Keratinocyte (primary cell): Measurements from ENCODE around the gene LBHD1. TPM values are rescaled to one million over a fixed set of nuclear protein-coding genes. Genes with fewer than 3 reads are reported as not detected.

Source experiments
- DNase-seq: peaks from one replicate; pipeline ENCODE4 v3.0.0-alpha.2; 2011; ENCODE audit warnings: low read depth, missing footprints, low spot score
- FAIRE-seq: peaks from 2 replicates; lab custom pipeline; 2011; peaks lifted over from hg19 to GRCh38; lab: Jason Lieb, UNC
- H2AFZ ChIP-seq: 2 replicates; pipeline ENCODE4 v1.6.0; 2012; ENCODE audit warnings: low read length, control low read depth, inconsistent platforms; ENCODE audit not compliant: control insufficient read depth
- H3K27ac ChIP-seq: 2 replicates; pipeline ENCODE4 v1.5.1; 2011; ENCODE audit warnings: low read length; ENCODE audit not compliant: control insufficient read depth, insufficient read depth
- H3K27me3 ChIP-seq: 3 replicates; pipeline ENCODE4 v1.6.0; 2011; ENCODE audit warnings: low read length; ENCODE audit not compliant: control insufficient read depth, insufficient read depth; ENCODE audit errors: extremely low read depth
- H3K36me3 ChIP-seq, 2 experiments: 2 replicates in 1 of 2; 3 replicates in 1 of 2; pipeline ENCODE4 v1.5.1; 2011; ENCODE audit warnings: low read length in 2 of 2, mild to moderate bottlenecking in 1 of 2; ENCODE audit not compliant: control insufficient read depth in 2 of 2, insufficient read depth in 2 of 2; ENCODE audit errors: extremely low read depth in 1 of 2
- H3K4me1 ChIP-seq: 3 replicates; pipeline ENCODE4 v1.5.1; 2011; ENCODE audit warnings: low read length; ENCODE audit not compliant: control insufficient read depth, insufficient read depth; ENCODE audit errors: extremely low read depth
- H3K4me2 ChIP-seq: 3 replicates; pipeline ENCODE4 v1.6.0; 2011; ENCODE audit warnings: low read depth, low read length; ENCODE audit not compliant: control insufficient read depth, insufficient read depth; ENCODE audit errors: extremely low read depth
- H3K4me3 ChIP-seq, 3 experiments: fragments of 200-600 bp in 1 of 3; sonication (generic) in 1 of 3; 2 replicates in 2 of 3; 3 replicates in 1 of 3; pipeline ENCODE4 v1.5.1; 2011 to 2016; ENCODE audit warnings: low read length in 3 of 3, mild to moderate bottlenecking in 3 of 3, control low read depth in 2 of 3, inconsistent platforms in 1 of 3, low read depth in 1 of 3, mixed read lengths in 1 of 3, mixed run types in 1 of 3, moderate library complexity in 1 of 3; ENCODE audit not compliant: control insufficient read depth in 2 of 3, insufficient read depth in 2 of 3; ENCODE audit errors: extremely low read depth in 1 of 3
- H3K79me2 ChIP-seq: 2 replicates; pipeline ENCODE4 v1.6.0; 2012; ENCODE audit warnings: low read length; ENCODE audit not compliant: control insufficient read depth, insufficient read depth
- H3K9ac ChIP-seq: 3 replicates; pipeline ENCODE4 v1.6.0; 2011; ENCODE audit warnings: low read length; ENCODE audit not compliant: control insufficient read depth, insufficient read depth; ENCODE audit errors: extremely low read depth
- H3K9me1 ChIP-seq: 3 replicates; pipeline ENCODE4 v1.6.0; 2011; ENCODE audit warnings: low read length; ENCODE audit not compliant: control insufficient read depth, insufficient read depth; ENCODE audit errors: extremely low read depth
- H3K9me3 ChIP-seq: 2 replicates; pipeline ENCODE4 v1.5.1; 2012; ENCODE audit warnings: low read depth, low read length; ENCODE audit not compliant: control insufficient read depth
- H4K20me1 ChIP-seq: 3 replicates; pipeline ENCODE4 v1.6.0; 2011; ENCODE audit warnings: low read length; ENCODE audit not compliant: control insufficient read depth, insufficient read depth; ENCODE audit errors: extremely low read depth
- CTCF ChIP-seq, 3 experiments: IDR thresholded peaks in 1 of 3; conservative IDR thresholded peaks in 1 of 3; optimal IDR thresholded peaks in 1 of 3; 2 replicates in 2 of 3; 3 replicates in 1 of 3; pipeline versions ENCODE3 to v1.5.1; 2011; ENCODE audit warnings: low read length in 3 of 3, mild to moderate bottlenecking in 3 of 3, moderate library complexity in 2 of 3, control low read depth in 1 of 3, inconsistent platforms in 1 of 3; ENCODE audit not compliant: insufficient read depth in 2 of 3; ENCODE audit errors: extremely low read depth in 1 of 3
- EZH2 ChIP-seq: IDR thresholded peaks from one replicate; pipeline ENCODE4 v1.6.1; 2012; ENCODE audit warnings: inconsistent platforms, mild to moderate bottlenecking, low read length, moderate library complexity
- dilution Hi-C: fragments of 300-500 bp; cut with MboI; formaldehyde crosslinking; loops from one replicate; pipeline ENCODE4 v1.7.0; 2020; ENCODE audit warnings: low sequenced_read_pairs; ENCODE audit not compliant: extremely low pct_ligation_motif_present
- polyA plus RNA-seq, 5 experiments: library from polyadenylated mRNA; depleted of rRNA in 3 of 5; stranded (reverse) in 3 of 5; stranded (forward) in 1 of 5; unstranded in 1 of 5; fragments of >200 nt; gene quantifications; 1 replicate in 1 of 5; 2 replicates in 3 of 5; 3 replicates in 1 of 5; pipeline versions ENCODE4 v1.2.1 to v1.2.3, GENCODE V29; 2011 to 2012; ENCODE audit warnings: missing spikeins in 2 of 5, low read depth in 1 of 5, low replicate concordance in 1 of 5

The LBHD1 gene
- polyA plus RNA-seq, 1 donor (not counting 4 experiments of a cell fraction or from before 2014, with no cell fraction given), result 4.9 TPM

GRCh38 chr11:62648185-62648966 is 23.7 kb downstream of the LBHD1 start:
- Histone ChIP-seq H3K4me3 (no peak overlapping the region), H3K36me3 (peaks cover 16 to 21% of the 10 kb centered on the region in 2 experiments), H3K9ac (no peak overlapping the region), H2AFZ (no peak overlapping the region), H3K9me1 (no peaks in the 10 kb centered on the region), H3K79me2 (peaks cover 58% of the 10 kb centered on the region), H3K9me3 (no peaks in the 10 kb centered on the region), H3K27me3 (no peaks in the 10 kb centered on the region), H4K20me1 (no peaks in the 10 kb centered on the region), H3K4me1 (peaks cover 22% of the 10 kb centered on the region), H3K4me2 (no peak overlapping the region), H3K27ac (no peak overlapping the region)
- dilution Hi-C loops, result no loop called here
- no peak for FAIRE-seq
- no peak for DNase-seq
- TF ChIP-seq EZH2 (no peak), CTCF (optimal IDR thresholded peaks at IDR 0.05 in 1 of 3, IDR thresholded peaks at IDR 0.05 in 1 of 3, conservative IDR thresholded peaks at IDR 0.05 in 1 of 3; ENCODE audit: extremely low read depth in 1 of 3, insufficient read depth in 2 of 3, low read length in 3 of 3) (no peak)

- FAIRE-seq (no peak), DNase-seq (no peak)
- TF ChIP-seq EZH2, result no peak
- TF ChIP-seq CTCF (optimal IDR thresholded peaks at IDR 0.05 in 1 of 3, IDR thresholded peaks at IDR 0.05 in 1 of 3, conservative IDR thresholded peaks at IDR 0.05 in 1 of 3; ENCODE audit: extremely low read depth in 1 of 3, insufficient read depth in 2 of 3, low read length in 3 of 3), result no peak
- dilution Hi-C loops, result no loop called here
- Histone ChIP-seq H3K27ac (no peak overlapping the region), H3K4me3 (no peak overlapping the region), H4K20me1 (no peaks in the 10 kb centered on the region), H2AFZ (no peak overlapping the region), H3K4me1 (peaks cover 22% of the 10 kb centered on the region), H3K79me2 (peaks cover 57% of the 10 kb centered on the region), H3K4me2 (no peak overlapping the region), H3K9ac (no peak overlapping the region), H3K27me3 (no peaks in the 10 kb centered on the region), H3K9me1 (no peaks in the 10 kb centered on the region), H3K36me3 (peaks cover 16 to 21% of the 10 kb centered on the region in 2 experiments), H3K9me3 (no peaks in the 10 kb centered on the region)
These were observed 24.5 kb downstream of the LBHD1 start for GRCh38 chr11:62647609-62648005.
